GM21367 (cell line): ENCODE measurements around the gene TCF4.
A peak's percentile ranks its signal among the peaks of the same experiment; 100 is the strongest.

Source experiments
- ATAC-seq: cut with Tn5 transposase; IDR thresholded peaks from one replicate; pipeline ENCODE4 v1.9.1; 2021; ENCODE audit not compliant: unreplicated experiment

The TCF4 gene

GRCh38 chr18:55588111-55588869 is at the start of gene TCF4:
TSS of gene TCF4 (minus strand) at chr18:55588192. CDS start at chr18:55587116, 1,076 bp downstream.
- ATAC-seq = no peak

GRCh38 chr18:55637204-55637603 is 49.2 kb upstream of the TCF4 start:
- no peak for ATAC-seq

DNA sequence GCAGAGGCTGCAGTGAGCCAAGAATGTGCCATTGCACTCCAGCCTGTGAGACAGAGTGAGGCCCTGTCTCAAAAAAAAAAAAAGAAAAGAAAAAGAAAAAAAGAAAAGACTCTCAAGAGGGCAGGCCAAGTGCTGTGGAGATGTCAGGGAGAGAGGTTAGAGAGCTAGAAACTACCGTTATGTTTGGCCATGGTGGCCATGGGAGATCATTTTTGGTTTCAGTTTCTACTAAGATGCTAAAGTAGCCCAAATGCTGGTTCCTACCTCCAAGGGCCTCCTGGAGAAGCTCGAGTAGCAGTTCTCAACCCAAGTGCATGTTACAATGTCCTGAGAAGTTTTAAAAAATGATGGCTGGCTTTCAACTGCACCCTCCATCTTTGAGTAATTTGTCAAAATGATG is 47.4 kb upstream of the TCF4 start:
- no peak for ATAC-seq

DNA sequence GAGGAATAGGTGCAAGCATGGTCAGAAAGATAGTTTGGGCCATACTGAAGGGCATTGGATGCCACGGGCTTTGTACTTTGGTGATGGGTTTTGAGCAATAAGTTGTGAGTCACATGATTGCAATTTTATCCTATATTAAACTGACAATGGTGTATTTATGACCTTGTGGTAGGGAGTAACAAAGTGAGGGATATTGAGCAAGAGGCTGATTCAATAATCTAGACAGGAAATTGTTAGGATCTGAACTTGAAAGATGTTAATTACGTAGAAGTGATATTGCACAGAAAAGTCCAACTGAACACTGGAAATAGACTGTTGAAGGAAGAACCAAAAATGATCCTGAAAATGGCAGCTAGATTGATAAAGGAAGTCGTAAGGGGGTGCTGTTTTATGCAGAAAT is 46.6 kb upstream of the TCF4 start:
- ATAC-seq = no peak

DNA sequence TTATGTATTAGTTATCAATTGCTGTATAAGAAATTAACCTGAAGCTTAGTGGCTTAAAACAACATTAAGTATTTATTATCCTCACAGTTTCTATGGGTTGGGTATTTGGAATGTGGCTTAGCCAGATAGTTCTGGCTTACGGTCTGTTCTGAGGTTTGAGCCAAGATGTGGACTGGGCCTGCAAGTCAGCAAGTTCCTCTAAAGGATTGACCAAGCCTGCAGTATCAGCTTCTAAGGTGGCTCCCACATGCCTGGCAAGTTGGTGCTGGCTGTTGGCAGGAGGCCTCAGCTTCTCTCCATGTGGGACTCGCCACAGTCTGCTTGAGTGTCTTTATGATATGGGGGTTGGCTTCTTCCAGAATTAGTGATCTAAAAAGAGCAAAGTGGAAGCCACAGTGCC is 45.0 kb upstream of the TCF4 start:
- no peak for ATAC-seq

DNA sequence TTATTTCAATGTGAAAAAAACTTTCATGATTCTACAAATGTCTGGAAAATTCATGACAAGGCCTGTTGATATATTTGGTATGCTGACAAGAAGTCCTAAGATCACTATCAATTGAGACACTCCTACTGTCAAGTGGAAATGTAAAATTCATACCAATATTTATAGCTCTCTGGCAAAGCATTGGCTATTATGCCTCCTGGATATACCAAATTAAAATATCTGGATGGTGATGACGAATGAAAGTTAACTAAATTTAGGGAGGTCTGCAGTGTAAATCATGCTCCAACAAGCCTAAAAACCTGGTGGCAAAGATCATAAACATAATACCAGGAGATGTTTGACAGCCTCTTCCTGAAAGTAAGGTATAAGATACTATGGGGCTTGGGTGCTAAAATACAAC is 41.1 kb upstream of the TCF4 start:
- no peak for ATAC-seq

- ATAC-seq = no peak
These were observed 39.0 kb upstream of the TCF4 start for GRCh38 chr18:55627007-55627406.

- no peak for ATAC-seq
These were observed 37.9 kb upstream of the TCF4 start for GRCh38 chr18:55625901-55626300.

DNA sequence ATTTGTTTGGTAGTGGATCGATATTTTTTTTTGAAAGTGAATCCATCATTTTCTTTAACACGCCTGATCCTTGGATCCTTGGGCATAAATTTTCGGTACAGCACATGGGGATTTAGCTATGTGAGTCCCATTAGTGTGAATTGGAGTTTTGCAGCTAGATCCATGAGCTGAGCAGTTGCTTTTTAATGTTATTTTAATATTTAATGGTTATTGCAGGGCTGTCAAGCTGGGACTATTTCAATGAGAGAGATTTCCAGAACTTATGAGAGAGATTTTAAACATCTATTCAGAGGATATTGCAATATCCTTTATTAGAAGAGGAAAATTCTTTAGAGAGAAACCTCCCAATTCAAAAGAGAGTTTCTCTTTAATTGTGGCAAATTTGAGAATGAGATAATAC is 35.6 kb upstream of the TCF4 start:
- ATAC-seq = no peak

- no peak for ATAC-seq
These were observed 22.5 kb upstream of the TCF4 start for GRCh38 chr18:55610506-55610905.

DNA sequence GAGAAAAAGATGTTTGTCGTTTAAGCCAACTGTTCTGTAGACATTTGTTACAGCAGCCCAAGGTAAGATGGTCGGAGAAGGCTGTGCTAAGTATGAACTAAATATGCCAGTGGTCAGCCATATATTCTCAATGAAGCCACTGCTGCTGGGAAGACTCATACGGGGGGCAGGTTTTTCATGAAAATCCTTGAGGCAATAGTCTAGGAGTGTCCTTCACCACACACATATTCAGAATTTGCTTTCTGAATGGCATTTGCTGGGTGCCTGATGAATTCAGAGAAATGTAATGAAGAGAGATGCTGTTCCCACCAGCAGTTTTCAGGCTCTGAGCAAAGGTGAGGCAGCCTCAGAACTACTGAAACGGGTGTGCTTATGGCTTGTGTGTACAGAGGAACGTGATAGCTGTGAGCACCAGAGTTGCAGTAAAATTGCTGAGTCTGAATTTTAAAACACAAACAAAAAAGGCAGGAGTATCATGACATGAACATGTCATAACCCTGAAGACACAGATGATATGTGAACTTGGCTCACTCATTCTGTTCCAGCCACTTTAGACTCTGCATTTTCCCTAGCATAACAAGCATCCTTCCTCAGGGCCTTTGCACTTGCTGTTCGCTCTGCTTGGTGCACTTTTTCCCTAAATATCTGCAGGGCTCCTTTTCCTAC is 21.3 kb upstream of the TCF4 start:
- no peak for ATAC-seq

DNA sequence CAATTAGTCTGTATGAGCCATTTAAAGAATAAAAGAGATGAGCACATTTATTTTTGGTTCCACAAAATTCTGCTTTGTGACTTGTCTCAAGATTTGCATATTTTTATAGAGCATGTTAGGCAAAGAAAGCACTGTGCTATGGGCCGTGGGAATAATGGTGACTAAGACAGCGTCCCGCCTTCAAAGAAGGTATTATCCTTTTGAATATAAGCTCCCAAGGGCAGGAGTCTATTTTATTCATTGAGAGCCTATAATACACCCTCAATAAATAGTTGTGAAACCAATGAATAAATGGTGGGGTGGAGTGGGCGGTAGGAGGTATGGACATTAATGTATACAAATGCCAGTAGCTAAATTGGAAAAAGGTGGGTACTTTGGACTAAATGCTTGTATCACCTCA is 20.5 kb upstream of the TCF4 start:
- no peak for ATAC-seq

DNA sequence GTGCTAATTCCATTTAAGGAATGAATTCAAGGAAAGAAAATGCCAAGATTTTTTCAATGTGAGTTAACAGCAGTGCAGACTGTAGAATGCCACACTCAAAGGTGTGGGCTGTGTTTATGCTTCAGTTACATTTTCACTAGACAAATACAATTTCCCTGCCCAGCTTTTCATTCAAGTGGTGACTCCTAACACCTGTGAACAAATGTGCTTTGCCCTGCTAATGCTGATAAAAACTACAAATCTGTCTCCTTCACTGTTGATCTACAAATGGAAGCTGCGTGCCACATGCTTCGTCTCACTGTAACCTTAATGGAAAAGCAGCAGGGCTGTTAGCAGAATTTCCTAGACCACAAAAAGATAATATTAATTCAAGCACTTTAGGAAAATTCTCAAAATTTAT is 19.8 kb upstream of the TCF4 start:
- ATAC-seq = no peak

GRCh38 chr18:55605733-55606338 is 17.8 kb upstream of the TCF4 start:
- peak; percentile 69 for ATAC-seq

GRCh38 chr18:55603775-55604174 is 15.8 kb upstream of the TCF4 start:
- ATAC-seq = no peak

GRCh38 chr18:55593888-55594287 is 5.9 kb upstream of the TCF4 start:
- no peak for ATAC-seq

DNA sequence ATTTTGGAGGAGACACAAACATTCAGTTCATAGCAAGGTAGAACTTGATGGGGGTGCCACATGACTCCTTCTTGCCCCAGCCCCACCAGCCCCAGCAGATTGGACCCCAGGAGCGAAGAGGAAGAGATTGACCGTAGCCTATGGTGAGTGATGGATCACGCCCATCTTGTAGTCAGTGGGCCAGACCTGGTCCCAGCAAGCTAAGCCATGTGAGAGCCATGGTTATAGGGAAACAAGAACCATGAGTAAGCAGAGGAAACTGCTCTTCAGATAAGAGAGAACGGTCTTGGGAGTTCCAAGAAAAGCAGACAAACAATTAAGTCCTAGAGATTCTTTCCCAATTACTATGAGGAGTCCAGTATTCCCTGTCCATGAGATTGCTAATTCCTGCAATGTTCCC is 4.6 kb upstream of the TCF4 start:
- no peak for ATAC-seq

DNA sequence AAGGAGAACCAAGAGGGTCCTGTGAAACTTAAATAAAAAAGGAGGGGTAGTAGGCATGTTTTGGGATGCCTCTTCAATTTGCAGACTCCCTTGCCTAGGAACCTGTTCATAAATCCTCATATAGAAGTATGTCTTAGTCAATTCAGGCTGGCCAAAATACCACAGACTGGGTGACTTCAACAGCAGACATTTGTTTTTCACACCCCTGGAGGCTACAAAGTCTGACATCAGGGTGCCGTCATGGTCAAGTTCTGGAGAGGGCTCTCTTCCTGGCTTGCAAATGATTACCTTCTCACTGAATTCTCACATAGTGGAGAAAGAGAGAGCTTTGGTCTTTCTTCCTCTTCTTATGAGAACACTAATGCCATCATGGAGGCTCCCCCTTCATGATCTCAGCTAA is 4.1 kb upstream of the TCF4 start:
- ATAC-seq = no peak

DNA sequence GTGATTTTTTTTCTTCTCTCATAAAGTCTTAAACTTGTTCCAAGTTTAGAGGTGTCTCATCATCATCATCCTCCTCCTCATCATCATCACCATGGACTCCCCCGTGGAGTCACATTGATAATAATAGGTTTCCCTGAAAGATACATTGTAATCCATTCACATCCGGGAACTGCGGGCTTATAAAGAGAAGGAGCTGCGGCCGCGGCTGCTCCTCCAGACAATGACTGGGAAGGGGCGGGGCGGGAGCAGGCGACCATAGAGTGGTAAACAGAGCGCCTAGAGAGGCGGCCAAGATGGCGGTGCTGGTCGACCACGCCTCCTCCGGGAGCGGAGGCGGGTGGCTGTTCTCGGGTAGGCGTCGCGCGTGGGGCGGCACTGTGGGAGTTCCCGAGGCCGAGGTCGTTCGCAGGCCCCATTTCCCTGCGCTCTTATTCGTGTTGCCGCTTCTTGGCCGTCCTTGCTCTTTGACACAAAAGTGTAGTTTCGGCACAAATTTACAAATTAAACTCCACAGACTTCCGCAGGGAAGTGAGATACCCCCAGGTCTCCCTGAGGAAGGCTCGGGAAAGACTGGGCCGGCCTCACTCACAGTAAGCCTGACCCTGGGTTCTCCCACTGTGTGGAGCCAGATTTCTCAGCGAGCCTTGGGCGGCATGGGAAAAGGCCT is 1.8 kb upstream of the TCF4 start:
- ATAC-seq = peak; percentile 89

GRCh38 chr18:55588870-55589595 is 1.0 kb upstream of the TCF4 start:
- no peak for ATAC-seq
